ELF-1 (cell line): ENCODE data around the gene PSMD14.

ENCODE experiments used
- DNase-seq: peaks from one replicate; pipeline ENCODE4 v3.0.0-alpha.2; 2016; ENCODE audit warnings: low read depth, low spot score

The PSMD14 gene

GRCh38 chr2:161445097-161445496 lies 136.9 kb downstream of the PSMD14 start:
- no peak for DNase-seq

- DNase-seq, result no peak
These were observed 140.2 kb downstream of the PSMD14 start for GRCh38 chr2:161448431-161448830.
